HepG2 (cell line): Measurements from ENCODE around the gene GLTPD2. TPM values are rescaled to one million over a fixed set of nuclear protein-coding genes. Genes with fewer than 3 reads are reported as not detected.

Source experiments
- ATAC-seq: fragments of 200-7000 bp; cut with Tn5 transposase; 3 replicates; pipeline ENCODE4 v1.9.1; 2020; ENCODE audit warnings: mild to moderate bottlenecking, moderate library complexity
- BruUV-seq: library from RNA; stranded (reverse); fragments of 400-500 nt; replicated peaks from 2 replicates; lab custom pipeline; 2021; lab: Mats Ljungman, UMichigan
- CTCF ChIA-PET: fragments of 300-600 bp; formaldehyde crosslinking; extraction: SDS; loops from one replicate; lab custom pipeline; 2021; ENCODE audit warnings: low total read pairs, inconsistent platforms, low intra/inter-chr PET ratio; lab: Yijun Ruan, JAX
- POLR2A ChIA-PET: fragments of 350-600 bp; sonication (Branson Sonifier 250); formaldehyde crosslinking; loops from one replicate; lab custom pipeline; 2020; ENCODE audit warnings: antibody characterized with exemption, inconsistent platforms; lab: Yijun Ruan, JAX
- DNase-seq: peaks from one replicate; pipeline ENCODE4 v3.0.0-alpha.2; 2015; ENCODE audit warnings: low spot score
- FAIRE-seq: peaks from 3 replicates; lab custom pipeline; 2011; peaks lifted over from hg19 to GRCh38; lab: Jason Lieb, UNC
- H2AFZ ChIP-seq: one replicate; pipeline ENCODE4 v1.6.1; 2011; ENCODE audit warnings: low read length, inconsistent platforms
- H3K27ac ChIP-seq: fragments of 300-600 bp; 3 replicates; pipeline ENCODE4 v1.8.0; 2011; ENCODE audit warnings: mixed run types, mild to moderate bottlenecking, mixed read lengths, low read length, inconsistent platforms; ENCODE audit not compliant: insufficient read depth; ENCODE audit errors: extremely low read length
- H3K27me3 ChIP-seq, 2 experiments: fragments of 200-600 bp in 1 of 2; 2 replicates in 1 of 2; 3 replicates in 1 of 2; pipeline versions ENCODE4 v1.6.0 to v1.8.0; 2011; ENCODE audit warnings: low read length in 2 of 2, mild to moderate bottlenecking in 2 of 2, moderate library complexity in 2 of 2, inconsistent platforms in 1 of 2; ENCODE audit not compliant: insufficient read depth in 2 of 2, control insufficient read depth in 1 of 2
- H3K36me3 ChIP-seq, 2 experiments: fragments of 200-600 bp in 1 of 2; replicated peaks in 1 of 2; 2 replicates in 1 of 2; 3 replicates in 1 of 2; pipeline versions ENCODE4 v1.5.1 to v1.8.0; 2011; ENCODE audit warnings: low read length in 2 of 2, inconsistent platforms in 1 of 2; ENCODE audit not compliant: insufficient read depth in 2 of 2, control insufficient read depth in 1 of 2
- H3K4me1 ChIP-seq: 2 replicates; pipeline ENCODE4 v1.5.1; 2012; ENCODE audit warnings: low read length, inconsistent platforms; ENCODE audit not compliant: insufficient read depth
- H3K4me2 ChIP-seq: 2 replicates; pipeline ENCODE4 v1.6.0; 2011; ENCODE audit warnings: low read depth, low read length, inconsistent platforms
- H3K4me3 ChIP-seq, 3 experiments: fragments of 200-600 bp in 1 of 3; sonication (generic), shearing (Covaris generic) in 1 of 3; replicated peaks in 1 of 3; 2 replicates each; pipeline ENCODE4 v1.5.1; 2011 to 2016; ENCODE audit warnings: low read length in 3 of 3, inconsistent platforms in 2 of 3, low read depth in 2 of 3, mild to moderate bottlenecking in 2 of 3, control low read depth in 1 of 3, mixed read lengths in 1 of 3; ENCODE audit not compliant: insufficient read depth in 1 of 3
- H3K79me2 ChIP-seq: one replicate; pipeline ENCODE4 v1.6.1; 2011; ENCODE audit warnings: low read length, inconsistent platforms; ENCODE audit not compliant: insufficient read depth
- H3K9ac ChIP-seq: 2 replicates; pipeline ENCODE4 v1.6.0; 2011; ENCODE audit warnings: mild to moderate bottlenecking, low read depth, low read length, inconsistent platforms; ENCODE audit not compliant: insufficient read depth
- H3K9me3 ChIP-seq: 2 replicates; pipeline ENCODE4 v1.5.1; 2012; ENCODE audit warnings: mild to moderate bottlenecking, low read length
- H4K20me1 ChIP-seq: 2 replicates; pipeline ENCODE4 v1.6.0; 2011; ENCODE audit warnings: inconsistent platforms, mild to moderate bottlenecking, low read length, moderate library complexity; ENCODE audit not compliant: insufficient read depth
- NCOA1 ChIP-seq: sonication (generic); formaldehyde crosslinking; IDR thresholded peaks from 2 replicates; pipeline ENCODE4 v1.9.0; 2021; ENCODE audit warnings: missing genetic modification reagents
- ZBTB38 ChIP-seq: sonication (generic); formaldehyde crosslinking; IDR thresholded peaks from 2 replicates; pipeline ENCODE4 v1.5.1; 2020; ENCODE audit warnings: mild to moderate bottlenecking, missing genetic modification reagents
- ZNF430 ChIP-seq: sonication (generic); formaldehyde crosslinking; IDR thresholded peaks from 2 replicates; pipeline ENCODE4 v1.9.0; 2021; ENCODE audit warnings: mild to moderate bottlenecking, missing genetic modification reagents
- ZNF577 ChIP-seq: sonication (generic); formaldehyde crosslinking; IDR thresholded peaks from 2 replicates; pipeline ENCODE4 v1.4.0; 2020; ENCODE audit warnings: mild to moderate bottlenecking, low read depth, missing genetic modification reagents, borderline replicate concordance
- WGBS: methylation state at CpG from one replicate; pipeline ENCODE4 v1.1.6; 2017; ENCODE audit warnings: low lambda C conversion rate; 5-methylcytosine and 5-hydroxymethylcytosine counted together
- in situ Hi-C: cut with HindIII; loops from 2 replicates; pipeline ENCODE4 v1.10.0; 2017; ENCODE audit warnings: low pct_unique_long_range_greater_than_20kb; ENCODE audit not compliant: extremely low pct_ligation_motif_present
- intact Hi-C: fragments of 100-400 bp; cut with micrococcal nuclease; formaldehyde crosslinking; loops from one replicate; pipeline ENCODE4 v1.10.0; 2022; ENCODE audit not compliant: unreplicated experiment
- polyA plus RNA-seq, 8 experiments: library from polyadenylated mRNA; depleted of rRNA in 3 of 8; stranded (reverse) in 7 of 8; unstranded in 1 of 8; fragments of >200 nt; fragmentation: Illumina TruSeq in 4 of 8; extraction: Trizol in 4 of 8; gene quantifications; 2 replicates each; pipeline versions ENCODE4 v1.2.1 to v1.2.3, GENCODE V29; 2011 to 2016; ENCODE audit warnings: low read depth in 4 of 8, missing spikeins in 1 of 8, mixed read lengths in 1 of 8; ENCODE audit not compliant: insufficient read depth in 1 of 8
- total RNA-seq, 5 experiments: library from RNA; depleted of rRNA; stranded (reverse); fragments of >200 nt; fragmentation: Illumina TruSeq; extraction: Trizol; gene quantifications; 2 replicates each; pipeline ENCODE4 v1.2.3, GENCODE V29; 2016; ENCODE audit warnings: low read depth in 1 of 5
- TF ChIP-seq, protein P1 (sequence below): sonication (generic); formaldehyde crosslinking; IDR thresholded peaks from 2 replicates; pipeline ENCODE4 v1.8.0; 2023; ENCODE audit warnings: mild to moderate bottlenecking, missing genetic modification reagents
- TF ChIP-seq, protein P2 (sequence below): sonication (generic); formaldehyde crosslinking; IDR thresholded peaks from 2 replicates; pipeline ENCODE4 v1.5.1; 2020; ENCODE audit warnings: mild to moderate bottlenecking, missing genetic modification reagents, borderline replicate concordance
- TF ChIP-seq, protein P3 (sequence below): sonication (generic); formaldehyde crosslinking; IDR thresholded peaks from 2 replicates; pipeline ENCODE4 v1.8.1; 2023; ENCODE audit warnings: mild to moderate bottlenecking, missing genetic modification reagents, borderline replicate concordance

The GLTPD2 gene
- total and polyA plus RNA-seq, 2 of the 13 experiments (the other 11 are each of a cell fraction or from before 2014, with no cell fraction given): 7.5 to 12.9 TPM

GRCh38 chr17:4759776-4760236, 29.0 kb upstream of the GLTPD2 start (continued):
- TF ChIP-seq, protein P1, sequence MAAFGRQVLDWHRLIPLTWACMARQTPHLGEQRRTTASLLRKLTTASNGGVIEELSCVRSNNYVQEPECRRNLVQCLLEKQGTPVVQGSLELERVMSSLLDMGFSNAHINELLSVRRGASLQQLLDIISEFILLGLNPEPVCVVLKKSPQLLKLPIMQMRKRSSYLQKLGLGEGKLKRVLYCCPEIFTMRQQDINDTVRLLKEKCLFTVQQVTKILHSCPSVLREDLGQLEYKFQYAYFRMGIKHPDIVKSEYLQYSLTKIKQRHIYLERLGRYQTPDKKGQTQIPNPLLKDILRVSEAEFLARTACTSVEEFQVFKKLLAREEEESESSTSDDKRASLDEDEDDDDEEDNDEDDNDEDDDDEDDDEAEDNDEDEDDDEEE (CRISPR knock-in tag): no peak

DNA sequence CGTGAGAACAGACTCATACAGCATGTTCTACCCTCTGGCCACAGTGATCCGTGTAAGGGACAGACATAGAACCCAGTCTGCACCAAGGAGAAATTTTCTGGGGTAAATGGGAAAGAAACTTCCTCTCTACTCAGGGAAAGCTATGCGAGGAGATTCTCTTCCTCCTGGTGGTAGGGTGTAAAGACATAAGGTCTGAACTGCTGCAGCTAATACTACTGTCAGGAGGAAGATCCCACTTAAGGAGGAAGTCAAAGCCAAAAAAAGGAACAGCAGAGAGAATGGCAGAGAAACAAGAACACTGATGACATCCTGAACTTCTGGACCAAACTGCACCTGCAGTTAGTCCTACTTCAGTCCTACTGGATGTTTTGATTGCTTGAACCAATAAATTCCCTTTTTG, 24.2 kb upstream of the GLTPD2 start:
- TF ChIP-seq NCOA1 (CRISPR knock-in tag) (no peak), ZNF577 (CRISPR knock-in tag) (no peak), ZNF430 (CRISPR knock-in tag) (no peak), ZBTB38 (CRISPR knock-in tag) (no peak)
- TF ChIP-seq, protein P2, sequence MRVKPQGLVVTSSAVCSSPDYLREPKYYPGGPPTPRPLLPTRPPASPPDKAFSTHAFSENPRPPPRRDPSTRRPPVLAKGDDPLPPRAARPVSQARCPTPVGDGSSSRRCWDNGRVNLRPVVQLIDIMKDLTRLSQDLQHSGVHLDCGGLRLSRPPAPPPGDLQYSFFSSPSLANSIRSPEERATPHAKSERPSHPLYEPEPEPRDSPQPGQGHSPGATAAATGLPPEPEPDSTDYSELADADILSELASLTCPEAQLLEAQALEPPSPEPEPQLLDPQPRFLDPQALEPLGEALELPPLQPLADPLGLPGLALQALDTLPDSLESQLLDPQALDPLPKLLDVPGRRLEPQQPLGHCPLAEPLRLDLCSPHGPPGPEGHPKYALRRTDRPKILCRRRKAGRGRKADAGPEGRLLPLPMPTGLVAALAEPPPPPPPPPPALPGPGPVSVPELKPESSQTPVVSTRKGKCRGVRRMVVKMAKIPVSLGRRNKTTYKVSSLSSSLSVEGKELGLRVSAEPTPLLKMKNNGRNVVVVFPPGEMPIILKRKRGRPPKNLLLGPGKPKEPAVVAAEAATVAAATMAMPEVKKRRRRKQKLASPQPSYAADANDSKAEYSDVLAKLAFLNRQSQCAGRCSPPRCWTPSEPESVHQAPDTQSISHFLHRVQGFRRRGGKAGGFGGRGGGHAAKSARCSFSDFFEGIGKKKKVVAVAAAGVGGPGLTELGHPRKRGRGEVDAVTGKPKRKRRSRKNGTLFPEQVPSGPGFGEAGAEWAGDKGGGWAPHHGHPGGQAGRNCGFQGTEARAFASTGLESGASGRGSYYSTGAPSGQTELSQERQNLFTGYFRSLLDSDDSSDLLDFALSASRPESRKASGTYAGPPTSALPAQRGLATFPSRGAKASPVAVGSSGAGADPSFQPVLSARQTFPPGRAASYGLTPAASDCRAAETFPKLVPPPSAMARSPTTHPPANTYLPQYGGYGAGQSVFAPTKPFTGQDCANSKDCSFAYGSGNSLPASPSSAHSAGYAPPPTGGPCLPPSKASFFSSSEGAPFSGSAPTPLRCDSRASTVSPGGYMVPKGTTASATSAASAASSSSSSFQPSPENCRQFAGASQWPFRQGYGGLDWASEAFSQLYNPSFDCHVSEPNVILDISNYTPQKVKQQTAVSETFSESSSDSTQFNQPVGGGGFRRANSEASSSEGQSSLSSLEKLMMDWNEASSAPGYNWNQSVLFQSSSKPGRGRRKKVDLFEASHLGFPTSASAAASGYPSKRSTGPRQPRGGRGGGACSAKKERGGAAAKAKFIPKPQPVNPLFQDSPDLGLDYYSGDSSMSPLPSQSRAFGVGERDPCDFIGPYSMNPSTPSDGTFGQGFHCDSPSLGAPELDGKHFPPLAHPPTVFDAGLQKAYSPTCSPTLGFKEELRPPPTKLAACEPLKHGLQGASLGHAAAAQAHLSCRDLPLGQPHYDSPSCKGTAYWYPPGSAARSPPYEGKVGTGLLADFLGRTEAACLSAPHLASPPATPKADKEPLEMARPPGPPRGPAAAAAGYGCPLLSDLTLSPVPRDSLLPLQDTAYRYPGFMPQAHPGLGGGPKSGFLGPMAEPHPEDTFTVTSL (CRISPR knock-in tag): no peak
- TF ChIP-seq, protein P3, sequence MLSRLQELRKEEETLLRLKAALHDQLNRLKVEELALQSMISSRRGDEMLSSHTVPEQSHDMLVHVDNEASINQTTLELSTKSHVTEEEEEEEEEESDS (CRISPR knock-in tag): no peak
- TF ChIP-seq, all 625 proteins: peak for 0
- H3K9me3 ChIP-seq: no peaks in the 10 kb centered on the region
- H2AFZ ChIP-seq: peak overlapping the region; percentile 61
- H4K20me1 ChIP-seq: no peaks in the 10 kb centered on the region
- peaks cover 56% of the 10 kb centered on the region for H3K4me1 ChIP-seq
- intact Hi-C loops: no loop called here
- H3K36me3 ChIP-seq: no peaks in the 10 kb centered on the region
- H3K4me2 ChIP-seq: no peak overlapping the region
- H3K79me2 ChIP-seq: no peaks in the 10 kb centered on the region
- no peak overlapping the region for H3K9ac ChIP-seq
- ChIA-PET CTCF (no interaction called here), POLR2A (interaction anchor here (1.2 to 3.3 kb wide), 2 partner anchors 14 to 54 kb away, joined by 3 to 14 read pairs; partner anchors contain the start of gene ARRB2)
- FAIRE-seq (no peak), ATAC-seq (no peak), DNase-seq (no peak)
- 84% methylated on average over 3 of the region's 3 CpGs for WGBS
- no peak overlapping the region for H3K27ac ChIP-seq
- no peak overlapping the region for H3K4me3 ChIP-seq
- BruUV-seq: no TSS peak
- H3K27me3 ChIP-seq: no peaks in the 10 kb centered on the region
- in situ Hi-C loops: no loop called here
